Measurements from ENCODE around the gene UACA. TPM values are rescaled to one million over a fixed set of nuclear protein-coding genes. Genes with fewer than 3 reads are reported as not detected.
"Not testable (repeated sequence)": the region's sequence is repeated elsewhere in the genome, so short reads cannot be mapped to it uniquely, and the experiment has no call there.

The UACA gene
- 24.4 and 27.1 TPM in 2 replicates for total RNA-seq (2014; rRNA removed; shearing (Covaris generic))
- 9.0 and 12.0 TPM in 2 replicates for polyA plus RNA-seq (2015; cell fraction: cytosol; rRNA removed)
- polyA plus RNA-seq (2015; cell fraction: nucleus; rRNA removed), result 88.2 and 135 TPM in 2 replicates

- DNase-seq (ENCODE audit: low read depth, low spot score), result peak; percentile 98
- in situ Hi-C loops (cut with HindIII; ENCODE audit: low pct_unique_long_range_greater_than_20kb, low sequenced_read_pairs), result no loop called here
Measured at GRCh38 chr15:70763120-70763949, at the start of gene UACA. Gene UACA (minus strand): TSS chr15:70763558. CDS start chr15:70763407, 151 bp downstream.

GRCh38 chr15:70812827-70813364 lies 49.5 kb upstream of the UACA start:
- DNase-seq (ENCODE audit: low read depth, low spot score), result no peak
- in situ Hi-C loops (cut with HindIII; ENCODE audit: low pct_unique_long_range_greater_than_20kb, low sequenced_read_pairs), result no loop called here

- in situ Hi-C loops (cut with HindIII; ENCODE audit: low pct_unique_long_range_greater_than_20kb, low sequenced_read_pairs), result no loop called here
Measured at GRCh38 chr15:70810916-70811578, 47.7 kb upstream of the UACA start.

GRCh38 chr15:70806992-70807712 lies 43.8 kb upstream of the UACA start:
- DNase-seq (ENCODE audit: low read depth, low spot score), result no peak
- in situ Hi-C loops (cut with HindIII; ENCODE audit: low pct_unique_long_range_greater_than_20kb, low sequenced_read_pairs), result no loop called here

More at GRCh38 chr15:70810916-70811578, 47.7 kb upstream of the UACA start:
- DNase-seq (ENCODE audit: low read depth, low spot score), result no peak

- DNase-seq (ENCODE audit: low read depth, low spot score); in situ Hi-C loops (cut with HindIII; ENCODE audit: low pct_unique_long_range_greater_than_20kb, low sequenced_read_pairs): not testable (repeated sequence)
Measured at GRCh38 chr15:70804388-70804787, 41.0 kb upstream of the UACA start.

GRCh38 chr15:70802629-70803028 lies 39.3 kb upstream of the UACA start:
- no peak for DNase-seq (ENCODE audit: low read depth, low spot score)
- in situ Hi-C loops (cut with HindIII; ENCODE audit: low pct_unique_long_range_greater_than_20kb, low sequenced_read_pairs), result no loop called here

- DNase-seq (ENCODE audit: low read depth, low spot score), result no peak
- in situ Hi-C loops (cut with HindIII; ENCODE audit: low pct_unique_long_range_greater_than_20kb, low sequenced_read_pairs), result no loop called here
Measured at GRCh38 chr15:70801109-70801508, 37.8 kb upstream of the UACA start.

DNA sequence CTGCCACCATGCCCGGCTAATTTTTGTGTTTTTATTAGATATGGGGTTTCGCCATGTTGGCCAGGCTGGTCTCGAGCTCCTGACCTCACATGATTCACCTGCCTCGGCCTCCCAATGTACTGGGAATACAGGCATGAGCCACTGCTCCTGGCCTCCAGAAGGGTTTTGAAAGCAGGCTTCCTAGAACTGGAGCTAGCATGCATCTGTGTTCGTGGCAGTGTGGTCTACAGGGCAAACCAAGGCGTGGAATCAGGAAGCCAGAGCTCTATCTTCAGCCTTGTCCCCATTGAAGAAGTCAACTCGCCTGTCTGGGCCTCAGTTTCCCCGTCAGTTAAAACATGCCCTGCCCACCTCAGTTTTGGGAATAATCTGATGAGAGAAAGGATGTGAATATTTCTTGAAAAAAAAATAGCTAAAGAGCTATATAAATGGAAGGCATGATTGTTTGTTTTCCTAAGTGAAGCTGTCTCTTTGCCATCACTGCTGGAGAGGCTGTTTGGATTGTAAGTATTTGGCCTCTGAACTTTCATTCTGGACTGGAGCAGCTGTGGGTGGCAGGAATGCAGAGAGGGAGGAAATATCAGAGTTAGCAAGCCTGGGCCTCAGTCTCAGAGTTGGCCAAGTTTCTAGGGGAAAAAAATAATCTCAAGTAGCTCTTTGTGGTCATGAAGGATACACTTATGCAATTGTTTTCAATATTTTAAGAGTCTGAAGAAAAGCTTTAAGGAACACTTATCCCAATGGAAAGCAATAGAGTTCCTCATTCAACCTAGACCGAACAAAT lies 36.5 kb upstream of the UACA start:
- peak; percentile 38 for DNase-seq (ENCODE audit: low read depth, low spot score)
- in situ Hi-C loops (cut with HindIII; ENCODE audit: low pct_unique_long_range_greater_than_20kb, low sequenced_read_pairs), result no loop called here

DNA sequence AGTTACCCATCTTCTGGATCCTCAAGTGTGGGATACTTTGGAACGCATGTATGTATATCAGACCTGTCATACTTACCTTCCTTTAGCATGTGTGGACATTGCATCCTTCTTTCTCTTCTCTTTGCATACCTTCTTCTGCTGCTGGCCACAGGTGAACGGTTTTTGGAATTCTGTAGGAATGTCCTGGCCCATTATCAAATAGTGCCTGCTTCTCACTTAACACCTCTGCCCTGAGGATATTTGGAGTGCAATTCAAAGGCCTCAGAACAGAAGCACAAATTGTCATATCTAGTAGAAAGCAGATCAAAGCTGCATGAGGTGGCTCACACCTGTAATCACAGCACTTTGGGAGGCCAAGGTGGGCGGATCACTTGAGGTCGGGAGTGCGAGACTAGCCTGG lies 34.1 kb upstream of the UACA start:
- in situ Hi-C loops (cut with HindIII; ENCODE audit: low pct_unique_long_range_greater_than_20kb, low sequenced_read_pairs), result no loop called here
- no peak for DNase-seq (ENCODE audit: low read depth, low spot score)

GRCh38 chr15:70796516-70797310 lies 33.4 kb upstream of the UACA start:
- in situ Hi-C loops (cut with HindIII; ENCODE audit: low pct_unique_long_range_greater_than_20kb, low sequenced_read_pairs), result no loop called here
- DNase-seq (ENCODE audit: low read depth, low spot score), result no peak

DNA sequence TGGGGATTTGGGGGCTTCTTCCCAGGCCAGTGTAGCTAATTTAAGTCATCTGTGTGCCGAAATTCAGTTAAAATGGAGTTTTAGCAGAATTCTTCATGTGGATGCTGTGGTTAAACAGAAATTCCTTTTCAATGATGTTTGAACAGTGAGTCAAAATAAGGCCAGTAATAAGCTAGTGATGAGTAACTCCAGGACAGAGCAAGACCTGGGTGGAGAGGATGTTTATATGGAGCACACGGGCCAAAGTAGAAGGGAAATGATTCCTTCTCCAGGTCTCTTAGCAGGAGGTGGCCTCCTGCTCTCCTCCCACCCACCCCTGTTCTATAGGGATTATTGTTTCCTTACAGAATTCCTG lies 31.9 kb upstream of the UACA start:
- in situ Hi-C loops (cut with HindIII; ENCODE audit: low pct_unique_long_range_greater_than_20kb, low sequenced_read_pairs), result no loop called here

GRCh38 chr15:70794596-70795310 lies 31.4 kb upstream of the UACA start:
- DNase-seq (ENCODE audit: low read depth, low spot score), result no peak

More for the DNA sequence above, 31.9 kb upstream of the UACA start:
- DNase-seq (ENCODE audit: low read depth, low spot score), result no peak

GRCh38 chr15:70793694-70794093 lies 30.3 kb upstream of the UACA start:
- in situ Hi-C loops (cut with HindIII; ENCODE audit: low pct_unique_long_range_greater_than_20kb, low sequenced_read_pairs), result no loop called here
- DNase-seq (ENCODE audit: low read depth, low spot score), result no peak

More at GRCh38 chr15:70794596-70795310, 31.4 kb upstream of the UACA start:
- in situ Hi-C loops (cut with HindIII; ENCODE audit: low pct_unique_long_range_greater_than_20kb, low sequenced_read_pairs), result no loop called here

GRCh38 chr15:70792171-70792573 lies 28.8 kb upstream of the UACA start:
- in situ Hi-C loops (cut with HindIII; ENCODE audit: low pct_unique_long_range_greater_than_20kb, low sequenced_read_pairs), result no loop called here
- no peak for DNase-seq (ENCODE audit: low read depth, low spot score)

- DNase-seq (ENCODE audit: low read depth, low spot score), result no peak
Measured at GRCh38 chr15:70791259-70791658, 27.9 kb upstream of the UACA start.

GRCh38 chr15:70789213-70789612 lies 25.9 kb upstream of the UACA start:
- no peak for DNase-seq (ENCODE audit: low read depth, low spot score)
- in situ Hi-C loops (cut with HindIII; ENCODE audit: low pct_unique_long_range_greater_than_20kb, low sequenced_read_pairs), result no loop called here

More at GRCh38 chr15:70791259-70791658, 27.9 kb upstream of the UACA start:
- in situ Hi-C loops (cut with HindIII; ENCODE audit: low pct_unique_long_range_greater_than_20kb, low sequenced_read_pairs), result no loop called here

All from SK-MEL-5 (cell line).